Body of pancreas (tissue), 4 donors: Measurements from ENCODE around the gene CFAP54.
A peak's percentile ranks its signal among the peaks of the same experiment; 100 is the strongest.

Experiments
- CTCF ChIP-seq, 7 experiments: fragments of 450-650 bp in 4 of 7; fragments of 200-600 bp in 3 of 7; sonication (generic) in 3 of 7; IDR thresholded peaks; one replicate each; pipeline ENCODE4 v1.5.1; 2016 to 2019; ENCODE audit warnings: antibody characterized with exemption in 7 of 7
- POLR2A ChIP-seq, 3 donors: fragments of 450-650 bp; IDR thresholded peaks; one replicate each; pipeline ENCODE4 v1.6.1; 2016; ENCODE audit warnings: antibody characterized with exemption in 3 of 3, mild to moderate bottlenecking in 2 of 3

GRCh38 chr12:96720363-96720705 is 231.0 kb downstream of the CFAP54 start:
- TF ChIP-seq CTCF (IDR thresholded peaks at IDR 0.05) (peak in 1 of 7 experiments; percentile 1), POLR2A (IDR thresholded peaks at IDR 0.05) (no peak)
